Activated CD4-positive, alpha-beta T cell treated with anti-CD3 and anti-CD28 coated beads, Interleukin-2, amount 10 ng/mL, durations not matched to agents 24 days and 14 days (primary cell): ENCODE results near the gene COL10A1. TPM values are rescaled to one million over a fixed set of nuclear protein-coding genes. Genes with fewer than 3 reads are reported as not detected.

ENCODE experiments used
- DNase-seq: peaks from one replicate; pipeline ENCODE4 v3.0.0; 2022
- H3K27ac Mint-ChIP-seq: one replicate; pipeline ENCODE4 v1.8.0; 2022; ENCODE audit warnings: mild to moderate bottlenecking, mixed read lengths
- H3K27me3 Mint-ChIP-seq: one replicate; pipeline ENCODE4 v1.8.0; 2022; ENCODE audit warnings: mixed read lengths
- H3K36me3 Mint-ChIP-seq: one replicate; pipeline ENCODE4 v1.8.0; 2022; ENCODE audit warnings: low read depth, mild to moderate bottlenecking, mixed read lengths
- H3K4me1 Mint-ChIP-seq: one replicate; pipeline ENCODE4 v1.8.0; 2021; ENCODE audit warnings: mixed read lengths
- H3K4me3 Mint-ChIP-seq: one replicate; pipeline ENCODE4 v1.8.0; 2022; ENCODE audit warnings: mild to moderate bottlenecking, moderate library complexity, mixed read lengths
- H3K9me3 Mint-ChIP-seq: one replicate; pipeline ENCODE4 v1.8.0; 2021; ENCODE audit warnings: mixed read lengths
- intact Hi-C: fragments of 100-400 bp; cut with micrococcal nuclease; formaldehyde crosslinking; loops from one replicate; pipeline ENCODE4 v1.15.1; 2023
- total RNA-seq: library from RNA; stranded (reverse); gene quantifications from 2 replicates; pipeline ENCODE4 v1.2.3, GENCODE V29; 2022

The COL10A1 gene
- not detected in 2 replicates for total RNA-seq

DNA sequence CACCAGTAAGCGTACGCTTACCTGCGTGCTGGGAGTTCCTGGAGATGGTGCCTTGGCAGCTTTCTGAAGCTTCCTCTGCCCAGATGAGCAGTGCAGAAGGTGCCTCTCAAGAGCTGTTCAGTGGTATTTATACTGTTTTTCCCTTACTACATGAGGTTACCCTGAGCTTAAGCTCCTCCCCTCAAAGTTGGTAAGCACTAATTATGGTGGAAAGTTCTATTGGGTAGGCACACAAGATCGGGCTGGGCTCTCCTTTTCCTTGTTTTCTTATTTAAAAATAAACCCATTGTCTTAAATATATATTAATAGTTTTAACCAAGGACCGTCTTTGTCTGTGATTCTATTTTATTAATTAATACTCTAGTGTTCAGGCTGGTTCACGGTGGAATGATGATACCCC, at the start of gene COL10A1:
Gene COL10A1 (minus strand): TSS at position 101 of the 400 bp plus-strand sequence. CDS start 640 bp downstream, outside the sequence.
- no peaks in the 10 kb centered on the region for H3K9me3 Mint-ChIP-seq
- intact Hi-C loops, result no loop called here
- no peaks in the 10 kb centered on the region for H3K36me3 Mint-ChIP-seq
- DNase-seq, result no peak
- H3K4me3 Mint-ChIP-seq, result no peak within 1 kb of the TSS
- no peak within 1 kb of the TSS for H3K27ac Mint-ChIP-seq
- H3K27me3 Mint-ChIP-seq, result no peaks in the 10 kb centered on the region
- H3K4me1 Mint-ChIP-seq, result peaks cover 3% of the 10 kb centered on the region

- Mint-ChIP-seq H3K9me3 (peaks cover 8% of the 10 kb centered on the region), H3K4me3 (no peak overlapping the region), H3K27me3 (no peaks in the 10 kb centered on the region), H3K27ac (no peak overlapping the region), H3K36me3 (peaks cover 8% of the 10 kb centered on the region), H3K4me1 (no peaks in the 10 kb centered on the region)
- intact Hi-C loops, result no loop called here
- no peak for DNase-seq
Measured at GRCh38 chr6:116175344-116175743, 49.4 kb upstream of the COL10A1 start.

DNA sequence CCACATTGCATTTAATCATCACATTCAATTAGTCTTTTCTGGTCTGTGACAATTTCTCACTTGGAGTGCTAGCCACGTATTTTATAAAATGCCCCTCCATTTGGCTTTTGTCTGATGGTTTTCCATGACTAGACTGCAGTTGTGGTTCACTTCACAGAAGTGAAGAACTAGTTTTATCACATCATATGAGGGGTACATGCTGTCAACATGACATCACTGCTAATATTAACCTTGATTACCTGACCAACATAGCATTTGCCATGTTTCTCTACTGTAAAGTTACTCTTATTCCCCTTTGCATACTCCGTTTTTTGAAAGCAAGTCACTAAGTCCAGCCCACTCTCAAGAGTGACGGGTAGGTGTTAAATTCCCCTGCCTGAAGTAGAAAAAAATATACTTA, 48.0 kb upstream of the COL10A1 start:
- Mint-ChIP-seq H3K4me1 (no peaks in the 10 kb centered on the region), H3K9me3 (peaks cover 8% of the 10 kb centered on the region), H3K4me3 (no peak overlapping the region), H3K27ac (no peak overlapping the region), H3K27me3 (no peaks in the 10 kb centered on the region), H3K36me3 (peaks cover 8% of the 10 kb centered on the region)
- no peak for DNase-seq
- intact Hi-C loops, result no loop called here

GRCh38 chr6:116170358-116171057, 44.6 kb upstream of the COL10A1 start:
- H3K36me3 Mint-ChIP-seq, result peaks cover 8% of the 10 kb centered on the region
- intact Hi-C loops, result no loop called here
- no peak for DNase-seq
- no peaks in the 10 kb centered on the region for H3K27me3 Mint-ChIP-seq
- no peaks in the 10 kb centered on the region for H3K4me1 Mint-ChIP-seq
- no peak overlapping the region for H3K27ac Mint-ChIP-seq
- H3K9me3 Mint-ChIP-seq, result peaks cover 11% of the 10 kb centered on the region
- no peak overlapping the region for H3K4me3 Mint-ChIP-seq

GRCh38 chr6:116169880-116170279, 43.9 kb upstream of the COL10A1 start:
- no peak for DNase-seq
- Mint-ChIP-seq H3K4me1 (no peaks in the 10 kb centered on the region), H3K27ac (no peak overlapping the region), H3K9me3 (peaks cover 7% of the 10 kb centered on the region), H3K36me3 (peaks cover 4% of the 10 kb centered on the region), H3K4me3 (no peak overlapping the region), H3K27me3 (no peaks in the 10 kb centered on the region)
- intact Hi-C loops, result no loop called here

DNA sequence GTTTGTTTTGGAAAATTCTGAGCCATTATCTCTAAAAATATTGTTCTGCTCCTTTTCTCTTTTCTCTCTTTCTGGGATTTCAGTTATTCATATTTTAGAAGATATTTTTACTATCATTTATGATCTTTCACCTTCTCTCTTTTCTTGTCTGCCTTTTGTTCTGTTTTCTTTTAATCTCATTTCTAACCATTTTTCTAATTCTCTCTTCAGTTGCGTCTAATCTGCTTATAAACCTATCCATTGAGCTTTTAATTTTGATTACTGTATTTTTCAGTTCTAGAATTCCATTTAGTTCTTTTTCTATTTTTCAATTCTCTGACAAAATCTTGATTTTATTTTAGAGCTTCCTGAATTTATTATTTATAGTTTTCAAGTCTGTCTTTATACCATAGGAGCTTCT, 42.2 kb upstream of the COL10A1 start:
- Mint-ChIP-seq H3K4me1 (no peaks in the 10 kb centered on the region), H3K27me3 (no peaks in the 10 kb centered on the region), H3K9me3 (peaks cover 12% of the 10 kb centered on the region), H3K27ac (no peak overlapping the region), H3K4me3 (no peak overlapping the region), H3K36me3 (peaks cover 4% of the 10 kb centered on the region)
- DNase-seq, result no peak
- intact Hi-C loops, result no loop called here

GRCh38 chr6:116166369-116166768, 40.4 kb upstream of the COL10A1 start:
- intact Hi-C loops, result no loop called here
- H3K4me3 Mint-ChIP-seq, result no peak overlapping the region
- H3K36me3 Mint-ChIP-seq, result peaks cover 5% of the 10 kb centered on the region
- H3K27me3 Mint-ChIP-seq, result no peaks in the 10 kb centered on the region
- peaks cover 12% of the 10 kb centered on the region for H3K9me3 Mint-ChIP-seq
- DNase-seq, result no peak
- no peak overlapping the region for H3K27ac Mint-ChIP-seq
- no peaks in the 10 kb centered on the region for H3K4me1 Mint-ChIP-seq

DNA sequence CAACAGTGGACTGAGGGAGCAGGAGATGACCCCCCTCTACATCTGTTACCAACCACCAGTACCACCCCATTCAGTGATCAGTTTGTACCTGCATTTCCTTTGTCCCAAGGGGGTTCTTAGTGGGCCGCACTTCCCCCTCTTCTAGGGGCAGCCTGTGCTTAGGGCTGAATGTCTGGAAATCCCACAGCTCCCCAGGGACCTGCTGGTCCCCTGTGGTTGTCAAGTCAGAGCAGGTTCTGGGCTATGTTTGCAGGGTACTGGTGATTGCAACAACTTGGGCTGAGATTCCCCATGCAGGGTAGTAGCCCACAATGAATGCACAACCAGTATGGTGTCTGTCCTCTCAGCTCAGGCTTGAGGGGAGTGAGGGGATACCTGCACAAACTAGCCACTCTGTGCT, 39.7 kb upstream of the COL10A1 start:
- intact Hi-C loops, result no loop called here
- peaks cover 12% of the 10 kb centered on the region for H3K9me3 Mint-ChIP-seq
- H3K4me3 Mint-ChIP-seq, result no peak overlapping the region
- H3K27me3 Mint-ChIP-seq, result no peaks in the 10 kb centered on the region
- no peak overlapping the region for H3K27ac Mint-ChIP-seq
- peaks cover 3% of the 10 kb centered on the region for H3K36me3 Mint-ChIP-seq
- no peak for DNase-seq
- no peaks in the 10 kb centered on the region for H3K4me1 Mint-ChIP-seq

DNA sequence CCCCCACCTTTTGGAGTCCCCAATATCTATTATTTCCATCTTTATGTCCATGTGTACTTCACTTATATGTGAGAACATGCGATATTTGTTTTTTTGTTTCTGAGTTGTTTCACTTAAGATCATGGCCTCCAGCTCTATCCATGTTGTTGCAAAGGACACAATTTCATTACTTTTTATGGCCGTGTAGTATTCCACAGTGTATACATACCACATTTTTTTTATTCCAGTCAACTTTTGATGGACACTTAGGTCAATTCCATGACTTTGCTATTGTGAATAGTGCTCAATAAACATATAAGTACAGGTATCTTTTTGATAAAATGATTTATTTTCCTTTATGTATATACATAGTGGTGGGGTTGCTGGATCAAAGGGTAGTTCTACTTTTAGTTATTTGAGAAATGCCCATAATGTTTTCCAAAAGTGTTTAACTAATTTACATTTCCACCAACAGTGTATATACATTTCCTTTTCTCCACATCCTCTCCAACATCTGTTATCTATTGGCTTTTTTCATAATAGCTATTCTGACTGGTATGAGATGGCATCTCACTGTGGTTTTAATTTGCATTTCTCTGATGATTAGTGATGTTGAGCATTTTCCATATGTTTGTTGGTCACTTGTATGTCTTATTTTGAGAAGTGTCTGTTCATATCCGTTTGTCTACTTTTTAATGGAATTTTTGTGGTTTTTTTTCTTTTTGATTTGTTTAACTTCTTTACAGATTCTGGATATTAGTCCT, 34.0 kb upstream of the COL10A1 start:
- Mint-ChIP-seq H3K36me3 (peaks cover 2% of the 10 kb centered on the region), H3K4me1 (no peaks in the 10 kb centered on the region)
- intact Hi-C loops, result no loop called here

GRCh38 chr6:116158641-116159040, 32.7 kb upstream of the COL10A1 start:
- Mint-ChIP-seq H3K4me1 (no peaks in the 10 kb centered on the region), H3K27ac (no peak overlapping the region), H3K36me3 (peaks cover 2% of the 10 kb centered on the region), H3K27me3 (no peaks in the 10 kb centered on the region), H3K9me3 (no peaks in the 10 kb centered on the region), H3K4me3 (no peak overlapping the region)
- DNase-seq, result no peak
- intact Hi-C loops, result no loop called here

More for the DNA sequence above, 34.0 kb upstream of the COL10A1 start:
- Mint-ChIP-seq H3K9me3 (peaks cover 6% of the 10 kb centered on the region), H3K27ac (no peak overlapping the region), H3K27me3 (no peaks in the 10 kb centered on the region), H3K4me3 (no peak overlapping the region)
- DNase-seq, result no peak

GRCh38 chr6:116157391-116157790, 31.5 kb upstream of the COL10A1 start:
- DNase-seq, result no peak
- intact Hi-C loops, result no loop called here
- H3K27me3 Mint-ChIP-seq, result no peaks in the 10 kb centered on the region
- no peak overlapping the region for H3K27ac Mint-ChIP-seq
- no peak overlapping the region for H3K4me3 Mint-ChIP-seq
- H3K36me3 Mint-ChIP-seq, result peaks cover 2% of the 10 kb centered on the region
- no peaks in the 10 kb centered on the region for H3K9me3 Mint-ChIP-seq
- no peaks in the 10 kb centered on the region for H3K4me1 Mint-ChIP-seq

GRCh38 chr6:116156405-116157326, 30.7 kb upstream of the COL10A1 start:
- peaks cover 2% of the 10 kb centered on the region for H3K36me3 Mint-ChIP-seq
- DNase-seq, result no peak
- H3K9me3 Mint-ChIP-seq, result no peaks in the 10 kb centered on the region
- H3K27me3 Mint-ChIP-seq, result no peaks in the 10 kb centered on the region
- intact Hi-C loops, result no loop called here
- H3K4me1 Mint-ChIP-seq, result no peaks in the 10 kb centered on the region
- no peak overlapping the region for H3K27ac Mint-ChIP-seq
- H3K4me3 Mint-ChIP-seq, result no peak overlapping the region

DNA sequence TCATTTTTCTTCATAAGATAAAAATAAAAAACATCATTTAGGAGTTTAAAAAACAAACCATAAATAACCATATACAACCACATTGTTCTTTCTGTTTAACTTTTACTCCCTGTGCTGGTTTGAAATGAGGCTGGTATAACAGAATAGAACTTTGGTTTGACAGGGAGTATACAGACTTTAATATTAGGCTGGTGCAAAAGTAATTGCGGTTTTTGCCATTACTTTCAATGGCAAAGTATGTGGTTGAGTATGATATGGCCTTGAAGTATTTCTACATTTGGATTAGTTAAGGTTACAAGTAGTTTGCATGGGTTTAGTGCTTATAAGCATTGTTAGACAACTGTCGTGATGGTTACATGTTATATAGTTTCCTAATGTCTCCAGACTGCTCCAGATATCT, 29.0 kb upstream of the COL10A1 start:
- H3K4me1 Mint-ChIP-seq, result no peaks in the 10 kb centered on the region
- H3K9me3 Mint-ChIP-seq, result no peaks in the 10 kb centered on the region
- intact Hi-C loops, result no loop called here
- no peak overlapping the region for H3K27ac Mint-ChIP-seq
- no peaks in the 10 kb centered on the region for H3K27me3 Mint-ChIP-seq
- H3K36me3 Mint-ChIP-seq, result no peaks in the 10 kb centered on the region
- no peak overlapping the region for H3K4me3 Mint-ChIP-seq
- DNase-seq, result no peak

GRCh38 chr6:116152620-116153019, 26.7 kb upstream of the COL10A1 start:
- intact Hi-C loops, result no loop called here
- Mint-ChIP-seq H3K4me3 (no peak overlapping the region), H3K9me3 (no peaks in the 10 kb centered on the region), H3K36me3 (no peaks in the 10 kb centered on the region), H3K27ac (no peak overlapping the region), H3K4me1 (no peaks in the 10 kb centered on the region), H3K27me3 (no peaks in the 10 kb centered on the region)
- DNase-seq, result no peak
